ENCODE data around the gene AVEN.

DNA sequence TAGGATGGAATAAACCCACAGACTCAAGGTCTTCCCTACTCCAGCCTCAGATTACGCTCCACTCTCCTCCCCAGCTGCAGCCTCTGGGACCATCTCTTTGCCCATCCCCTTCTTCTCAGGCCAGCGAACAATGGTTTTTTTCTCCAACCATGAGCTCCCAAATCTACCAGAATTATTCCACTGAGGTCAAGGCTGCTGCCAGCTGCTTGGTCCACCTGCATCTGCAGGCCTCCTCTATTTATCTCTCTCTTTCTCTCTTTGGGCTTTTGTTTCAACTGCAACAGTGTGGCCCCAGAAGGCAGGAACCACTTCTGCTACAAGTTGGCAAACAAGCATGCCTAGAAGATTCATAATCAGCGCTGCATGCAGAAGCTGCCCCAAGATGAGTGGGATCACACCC lies 51.6 kb downstream of the AVEN start:
- TF ChIP-seq, protein P1, sequence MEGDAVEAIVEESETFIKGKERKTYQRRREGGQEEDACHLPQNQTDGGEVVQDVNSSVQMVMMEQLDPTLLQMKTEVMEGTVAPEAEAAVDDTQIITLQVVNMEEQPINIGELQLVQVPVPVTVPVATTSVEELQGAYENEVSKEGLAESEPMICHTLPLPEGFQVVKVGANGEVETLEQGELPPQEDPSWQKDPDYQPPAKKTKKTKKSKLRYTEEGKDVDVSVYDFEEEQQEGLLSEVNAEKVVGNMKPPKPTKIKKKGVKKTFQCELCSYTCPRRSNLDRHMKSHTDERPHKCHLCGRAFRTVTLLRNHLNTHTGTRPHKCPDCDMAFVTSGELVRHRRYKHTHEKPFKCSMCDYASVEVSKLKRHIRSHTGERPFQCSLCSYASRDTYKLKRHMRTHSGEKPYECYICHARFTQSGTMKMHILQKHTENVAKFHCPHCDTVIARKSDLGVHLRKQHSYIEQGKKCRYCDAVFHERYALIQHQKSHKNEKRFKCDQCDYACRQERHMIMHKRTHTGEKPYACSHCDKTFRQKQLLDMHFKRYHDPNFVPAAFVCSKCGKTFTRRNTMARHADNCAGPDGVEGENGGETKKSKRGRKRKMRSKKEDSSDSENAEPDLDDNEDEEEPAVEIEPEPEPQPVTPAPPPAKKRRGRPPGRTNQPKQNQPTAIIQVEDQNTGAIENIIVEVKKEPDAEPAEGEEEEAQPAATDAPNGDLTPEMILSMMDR (IDR thresholded peaks at IDR 0.05): no peak
- TF ChIP-seq POLR2A (IDR thresholded peaks at IDR 0.05): no peak

All from thyroid gland (tissue), 4 donors.